ENCODE measurements around the gene ADARB2.

DNA sequence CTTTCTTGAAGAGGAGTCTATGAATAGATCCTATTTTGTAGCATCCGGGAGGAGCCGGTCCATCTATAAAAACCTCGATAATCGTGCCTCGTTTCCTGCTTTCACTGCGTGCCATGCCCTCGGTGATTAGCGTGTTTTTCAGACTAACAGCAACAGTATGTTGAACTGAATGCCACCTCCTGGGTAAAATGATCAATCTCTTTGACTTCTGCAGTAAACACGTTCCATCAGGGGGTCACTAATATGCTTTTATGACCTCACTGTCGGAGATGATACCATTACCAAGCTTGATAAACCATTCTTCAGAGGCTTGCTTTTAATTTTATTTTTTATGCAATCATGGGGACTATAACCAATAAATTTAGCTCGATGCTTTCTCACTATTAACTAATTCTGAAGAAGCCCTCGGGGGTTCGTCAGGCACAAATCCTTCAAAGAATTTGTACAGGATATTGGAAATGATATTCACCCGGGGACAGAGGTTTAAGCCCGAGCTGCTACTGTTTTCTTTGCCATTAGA, 228.3 kb downstream of the ADARB2 start:
- TF ChIP-seq, protein P1, sequence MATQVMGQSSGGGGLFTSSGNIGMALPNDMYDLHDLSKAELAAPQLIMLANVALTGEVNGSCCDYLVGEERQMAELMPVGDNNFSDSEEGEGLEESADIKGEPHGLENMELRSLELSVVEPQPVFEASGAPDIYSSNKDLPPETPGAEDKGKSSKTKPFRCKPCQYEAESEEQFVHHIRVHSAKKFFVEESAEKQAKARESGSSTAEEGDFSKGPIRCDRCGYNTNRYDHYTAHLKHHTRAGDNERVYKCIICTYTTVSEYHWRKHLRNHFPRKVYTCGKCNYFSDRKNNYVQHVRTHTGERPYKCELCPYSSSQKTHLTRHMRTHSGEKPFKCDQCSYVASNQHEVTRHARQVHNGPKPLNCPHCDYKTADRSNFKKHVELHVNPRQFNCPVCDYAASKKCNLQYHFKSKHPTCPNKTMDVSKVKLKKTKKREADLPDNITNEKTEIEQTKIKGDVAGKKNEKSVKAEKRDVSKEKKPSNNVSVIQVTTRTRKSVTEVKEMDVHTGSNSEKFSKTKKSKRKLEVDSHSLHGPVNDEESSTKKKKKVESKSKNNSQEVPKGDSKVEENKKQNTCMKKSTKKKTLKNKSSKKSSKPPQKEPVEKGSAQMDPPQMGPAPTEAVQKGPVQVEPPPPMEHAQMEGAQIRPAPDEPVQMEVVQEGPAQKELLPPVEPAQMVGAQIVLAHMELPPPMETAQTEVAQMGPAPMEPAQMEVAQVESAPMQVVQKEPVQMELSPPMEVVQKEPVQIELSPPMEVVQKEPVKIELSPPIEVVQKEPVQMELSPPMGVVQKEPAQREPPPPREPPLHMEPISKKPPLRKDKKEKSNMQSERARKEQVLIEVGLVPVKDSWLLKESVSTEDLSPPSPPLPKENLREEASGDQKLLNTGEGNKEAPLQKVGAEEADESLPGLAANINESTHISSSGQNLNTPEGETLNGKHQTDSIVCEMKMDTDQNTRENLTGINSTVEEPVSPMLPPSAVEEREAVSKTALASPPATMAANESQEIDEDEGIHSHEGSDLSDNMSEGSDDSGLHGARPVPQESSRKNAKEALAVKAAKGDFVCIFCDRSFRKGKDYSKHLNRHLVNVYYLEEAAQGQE (IDR thresholded peaks at IDR 0.05; ENCODE audit: insufficient replicate concordance, low read depth) = no peak
- TF ChIP-seq, protein P2, sequence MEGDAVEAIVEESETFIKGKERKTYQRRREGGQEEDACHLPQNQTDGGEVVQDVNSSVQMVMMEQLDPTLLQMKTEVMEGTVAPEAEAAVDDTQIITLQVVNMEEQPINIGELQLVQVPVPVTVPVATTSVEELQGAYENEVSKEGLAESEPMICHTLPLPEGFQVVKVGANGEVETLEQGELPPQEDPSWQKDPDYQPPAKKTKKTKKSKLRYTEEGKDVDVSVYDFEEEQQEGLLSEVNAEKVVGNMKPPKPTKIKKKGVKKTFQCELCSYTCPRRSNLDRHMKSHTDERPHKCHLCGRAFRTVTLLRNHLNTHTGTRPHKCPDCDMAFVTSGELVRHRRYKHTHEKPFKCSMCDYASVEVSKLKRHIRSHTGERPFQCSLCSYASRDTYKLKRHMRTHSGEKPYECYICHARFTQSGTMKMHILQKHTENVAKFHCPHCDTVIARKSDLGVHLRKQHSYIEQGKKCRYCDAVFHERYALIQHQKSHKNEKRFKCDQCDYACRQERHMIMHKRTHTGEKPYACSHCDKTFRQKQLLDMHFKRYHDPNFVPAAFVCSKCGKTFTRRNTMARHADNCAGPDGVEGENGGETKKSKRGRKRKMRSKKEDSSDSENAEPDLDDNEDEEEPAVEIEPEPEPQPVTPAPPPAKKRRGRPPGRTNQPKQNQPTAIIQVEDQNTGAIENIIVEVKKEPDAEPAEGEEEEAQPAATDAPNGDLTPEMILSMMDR (IDR thresholded peaks at IDR 0.05; ENCODE audit: insufficient read depth, low read length) = no peak
- no peak for TF ChIP-seq POLR2AphosphoS5 (IDR thresholded peaks at IDR 0.05; ENCODE audit: low read depth)
- TF ChIP-seq GABPA (IDR thresholded peaks at IDR 0.05; ENCODE audit: low read depth) = no peak

Data from HL-60 (cell line).